Measurements from ENCODE around the gene GOLGA8K. TPM values are rescaled to one million over a fixed set of nuclear protein-coding genes. Genes with fewer than 3 reads are reported as not detected.
"Not testable (repeated sequence)": the region's sequence is repeated elsewhere in the genome, so short reads cannot be mapped to it uniquely, and the experiment has no call there.

Gene GOLGA8K

DNA sequence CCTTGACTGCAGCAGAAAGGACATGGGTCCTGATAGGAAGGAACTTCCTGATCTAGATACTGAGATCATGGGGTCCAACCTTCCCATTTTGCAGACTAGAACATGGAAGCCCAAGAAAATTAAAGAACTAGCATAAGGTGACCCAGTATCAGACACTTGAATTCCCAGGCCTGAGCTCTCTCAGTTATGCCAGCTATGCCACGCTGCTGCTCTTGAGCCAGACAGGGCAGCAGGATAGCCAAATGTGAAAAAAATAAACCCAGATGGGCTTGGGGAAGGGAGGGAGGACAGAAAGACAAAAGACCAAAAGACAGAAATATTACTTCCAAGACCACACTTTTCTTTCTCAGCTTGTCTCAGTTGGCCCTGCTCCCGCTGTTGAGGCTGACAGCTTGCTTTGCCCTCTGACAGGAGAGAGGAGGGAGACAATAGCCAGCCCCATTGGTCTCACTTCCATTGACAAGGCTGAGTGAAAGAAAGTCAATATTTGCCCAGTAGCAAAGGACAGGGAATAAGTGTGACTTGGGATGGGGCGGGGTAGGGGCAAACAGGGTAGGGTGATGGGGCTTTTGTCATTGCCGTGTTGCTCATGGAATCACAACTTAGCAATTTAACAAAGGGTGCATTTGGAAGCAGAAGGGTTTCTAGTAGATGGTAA, 52.4 kb downstream of the GOLGA8K start:
- H3K79me2 ChIP-seq (ENCODE audit: control insufficient read depth, insufficient read depth, low read length); H3K27me3 ChIP-seq (ENCODE audit: insufficient read depth, low read length, poor library complexity); H3K23ac ChIP-seq (ENCODE audit: low read length); H2AK5ac ChIP-seq (ENCODE audit: low read length); H3K79me1 ChIP-seq (ENCODE audit: low read length); H3K4me1 ChIP-seq (ENCODE audit: control insufficient read depth, low read depth, low read length); H3K4ac ChIP-seq (ENCODE audit: low read depth, low read length); H3K4me2 ChIP-seq (ENCODE audit: low read length); H2BK5ac ChIP-seq (ENCODE audit: low read length); H2BK15ac ChIP-seq (replicated peaks; ENCODE audit: low read depth); H4K8ac ChIP-seq (ENCODE audit: low read depth, low read length); H3K56ac ChIP-seq (ENCODE audit: low read length); H3K9ac ChIP-seq (ENCODE audit: low read length); H3K4me3 ChIP-seq (ENCODE audit: low read length); H3K27ac ChIP-seq (ENCODE audit: low read depth, low read length); H3K18ac ChIP-seq (ENCODE audit: low read length); H2BK120ac ChIP-seq (ENCODE audit: low read depth, low read length); H4K5ac ChIP-seq (ENCODE audit: low read length); H3K36me3 ChIP-seq (ENCODE audit: control insufficient read depth, insufficient read depth, low read length); DNase-seq: not testable (repeated sequence)
- no CpG with 5 or more reads among the region's 4 CpGs for WGBS (ENCODE audit: extremely low coverage, insufficient coverage, low lambda C conversion rate)

DNA sequence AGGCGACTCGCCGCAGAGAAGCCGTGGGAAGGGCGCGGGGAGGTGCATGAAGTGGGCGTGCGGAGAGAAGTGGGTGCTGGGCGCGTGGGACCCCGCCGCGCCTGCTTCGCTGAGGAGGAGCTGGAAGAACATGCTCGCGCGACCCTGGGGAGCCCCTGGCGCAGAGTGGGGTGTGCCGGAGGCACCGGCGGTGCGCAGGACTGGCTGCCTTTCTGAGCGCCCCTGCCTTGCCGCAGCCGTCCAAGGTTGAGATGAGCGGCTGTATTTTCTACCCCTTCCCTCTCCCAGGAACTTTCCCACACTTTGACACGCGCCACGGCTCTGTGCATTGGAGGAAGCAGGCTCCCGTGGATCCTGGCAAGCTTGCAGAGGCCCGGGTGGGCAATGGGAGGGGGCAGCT, 56.1 kb downstream of the GOLGA8K start:
- WGBS (ENCODE audit: extremely low coverage, insufficient coverage, low lambda C conversion rate) = no CpG with 5 or more reads among the region's 31 CpGs
- H3K18ac ChIP-seq (ENCODE audit: low read length); H2BK15ac ChIP-seq (replicated peaks; ENCODE audit: low read depth); H3K4ac ChIP-seq (ENCODE audit: low read depth, low read length); H3K56ac ChIP-seq (ENCODE audit: low read length); H3K79me2 ChIP-seq (ENCODE audit: control insufficient read depth, insufficient read depth, low read length); H2BK120ac ChIP-seq (ENCODE audit: low read depth, low read length); H3K4me3 ChIP-seq (ENCODE audit: low read length); H3K79me1 ChIP-seq (ENCODE audit: low read length); H3K4me1 ChIP-seq (ENCODE audit: control insufficient read depth, low read depth, low read length); H4K8ac ChIP-seq (ENCODE audit: low read depth, low read length); DNase-seq; H3K27me3 ChIP-seq (ENCODE audit: insufficient read depth, low read length, poor library complexity); H3K27ac ChIP-seq (ENCODE audit: low read depth, low read length); H2AK5ac ChIP-seq (ENCODE audit: low read length); H3K36me3 ChIP-seq (ENCODE audit: control insufficient read depth, insufficient read depth, low read length); H3K23ac ChIP-seq (ENCODE audit: low read length); H3K4me2 ChIP-seq (ENCODE audit: low read length); H4K5ac ChIP-seq (ENCODE audit: low read length); H3K9ac ChIP-seq (ENCODE audit: low read length); H2BK5ac ChIP-seq (ENCODE audit: low read length): not testable (repeated sequence)

DNA sequence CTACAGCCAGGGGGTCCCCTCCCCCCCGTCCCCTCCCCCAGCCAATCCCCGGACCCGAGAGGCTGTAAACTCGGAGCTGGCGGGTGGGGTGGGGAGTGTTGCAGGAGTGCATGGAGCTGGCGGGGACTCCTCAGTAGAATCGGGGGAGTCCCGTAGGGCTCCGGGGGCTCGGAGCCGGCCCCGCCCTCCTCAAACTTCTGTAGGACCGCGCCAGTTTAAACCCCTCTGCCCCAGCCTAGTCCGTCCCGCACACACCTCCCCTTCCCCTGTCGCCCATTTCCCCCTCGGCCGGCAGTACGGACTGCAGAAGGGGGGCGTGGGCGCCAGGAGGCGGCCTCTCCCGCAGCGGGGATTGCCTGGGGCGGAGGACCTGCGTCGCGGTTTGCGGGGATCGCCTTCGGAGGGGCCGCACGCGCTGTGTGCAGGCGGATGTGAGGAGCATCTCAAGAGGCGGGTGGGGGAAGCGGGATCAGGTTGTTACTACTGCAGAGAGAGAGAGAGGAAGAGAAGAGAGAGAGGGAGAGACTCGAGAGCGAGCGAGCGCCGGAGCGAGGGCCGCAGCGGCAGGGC, 57.0 kb downstream of the GOLGA8K start:
- not testable (repeated sequence) for H3K79me1 ChIP-seq (ENCODE audit: low read length); H3K18ac ChIP-seq (ENCODE audit: low read length); H3K56ac ChIP-seq (ENCODE audit: low read length); H3K4ac ChIP-seq (ENCODE audit: low read depth, low read length); H3K36me3 ChIP-seq (ENCODE audit: control insufficient read depth, insufficient read depth, low read length); H3K9ac ChIP-seq (ENCODE audit: low read length); H4K8ac ChIP-seq (ENCODE audit: low read depth, low read length); H3K4me2 ChIP-seq (ENCODE audit: low read length); H3K23ac ChIP-seq (ENCODE audit: low read length); H3K4me1 ChIP-seq (ENCODE audit: control insufficient read depth, low read depth, low read length); H4K5ac ChIP-seq (ENCODE audit: low read length); H2BK5ac ChIP-seq (ENCODE audit: low read length); DNase-seq; H3K27me3 ChIP-seq (ENCODE audit: insufficient read depth, low read length, poor library complexity); H2BK120ac ChIP-seq (ENCODE audit: low read depth, low read length); H2BK15ac ChIP-seq (replicated peaks; ENCODE audit: low read depth); H2AK5ac ChIP-seq (ENCODE audit: low read length); H3K4me3 ChIP-seq (ENCODE audit: low read length); H3K79me2 ChIP-seq (ENCODE audit: control insufficient read depth, insufficient read depth, low read length); H3K27ac ChIP-seq (ENCODE audit: low read depth, low read length)
- no CpG with 5 or more reads among the region's 46 CpGs for WGBS (ENCODE audit: extremely low coverage, insufficient coverage, low lambda C conversion rate)

DNA sequence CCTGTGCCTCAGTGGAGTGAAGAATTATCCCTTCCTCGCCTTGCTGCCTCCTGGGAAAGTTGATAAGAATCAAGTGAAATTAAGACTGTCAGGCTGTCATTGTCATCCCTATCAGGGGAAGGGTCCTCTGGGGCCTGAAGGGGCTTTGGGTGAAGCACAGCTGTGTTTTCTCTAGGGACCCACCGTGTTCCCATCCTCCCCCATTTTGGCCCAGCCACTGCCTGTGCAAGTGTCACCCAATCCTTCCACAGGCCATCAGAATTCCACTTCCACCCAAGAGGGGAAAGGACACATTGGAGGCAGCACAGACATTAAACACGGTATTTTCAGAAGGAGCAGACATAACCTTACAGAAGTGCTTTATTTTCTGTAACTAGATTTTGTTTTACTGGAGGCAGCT, 59.2 kb downstream of the GOLGA8K start:
- WGBS (ENCODE audit: extremely low coverage, insufficient coverage, low lambda C conversion rate) = no CpG with 5 or more reads among the region's 3 CpGs
- not testable (repeated sequence) for H2BK120ac ChIP-seq (ENCODE audit: low read depth, low read length); H3K27ac ChIP-seq (ENCODE audit: low read depth, low read length); H4K8ac ChIP-seq (ENCODE audit: low read depth, low read length); H3K4me3 ChIP-seq (ENCODE audit: low read length); H3K4me2 ChIP-seq (ENCODE audit: low read length); H3K27me3 ChIP-seq (ENCODE audit: insufficient read depth, low read length, poor library complexity); H3K79me1 ChIP-seq (ENCODE audit: low read length); H2BK5ac ChIP-seq (ENCODE audit: low read length); H4K5ac ChIP-seq (ENCODE audit: low read length); H2BK15ac ChIP-seq (replicated peaks; ENCODE audit: low read depth); H3K79me2 ChIP-seq (ENCODE audit: control insufficient read depth, insufficient read depth, low read length); H3K56ac ChIP-seq (ENCODE audit: low read length); H3K4me1 ChIP-seq (ENCODE audit: control insufficient read depth, low read depth, low read length); H3K18ac ChIP-seq (ENCODE audit: low read length); DNase-seq; H3K36me3 ChIP-seq (ENCODE audit: control insufficient read depth, insufficient read depth, low read length); H2AK5ac ChIP-seq (ENCODE audit: low read length); H3K4ac ChIP-seq (ENCODE audit: low read depth, low read length); H3K23ac ChIP-seq (ENCODE audit: low read length); H3K9ac ChIP-seq (ENCODE audit: low read length)

Small RNAs within 50 kb of the gene (small RNA-seq; reads per million reads assigned to genes)
- gene RF00096 (ENCODE audit: insufficient read depth) (not detected), gene RN7SL185P (ENCODE audit: insufficient read depth) (not detected), gene RN7SL539P (ENCODE audit: insufficient read depth) (not detected)

All from mesendoderm (in vitro differentiated cells).